VCaP (cell line): ENCODE measurements around the gene FNIP2.

ENCODE experiments used
- H3K27ac ChIP-seq: fragments of 450-650 bp; 2 replicates; pipeline ENCODE4 v1.5.1; 2017
- TF ChIP-seq, protein P1 (sequence below): fragments of 450-650 bp; conservative IDR thresholded peaks from 2 replicates; pipeline ENCODE4 v1.5.1; 2017; ENCODE audit warnings: mild to moderate bottlenecking, moderate library complexity

FNIP2 gene

DNA sequence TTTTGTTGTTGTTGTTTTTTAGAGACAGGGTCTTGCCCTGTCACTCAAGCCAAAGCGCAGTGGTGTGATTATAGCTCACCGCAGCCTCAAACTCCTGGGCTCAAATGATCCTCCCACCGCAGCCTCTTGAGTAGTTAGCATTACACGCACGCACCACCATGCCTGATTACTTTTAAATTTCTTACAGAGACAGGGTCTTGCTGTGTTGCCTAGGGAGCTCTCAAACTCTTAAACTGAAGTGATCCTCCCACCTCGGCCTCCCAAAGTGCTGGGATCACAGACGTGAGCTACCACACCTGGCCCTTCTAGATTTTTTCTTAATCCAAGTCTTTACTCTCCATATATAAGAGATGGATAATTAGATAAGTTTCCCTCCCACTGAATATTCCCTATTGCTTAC, 29.2 kb downstream of the FNIP2 start:
- H3K27ac ChIP-seq: peak overlapping the region; percentile 65; the same call in 1 of the 2 replicates
- TF ChIP-seq, protein P1, sequence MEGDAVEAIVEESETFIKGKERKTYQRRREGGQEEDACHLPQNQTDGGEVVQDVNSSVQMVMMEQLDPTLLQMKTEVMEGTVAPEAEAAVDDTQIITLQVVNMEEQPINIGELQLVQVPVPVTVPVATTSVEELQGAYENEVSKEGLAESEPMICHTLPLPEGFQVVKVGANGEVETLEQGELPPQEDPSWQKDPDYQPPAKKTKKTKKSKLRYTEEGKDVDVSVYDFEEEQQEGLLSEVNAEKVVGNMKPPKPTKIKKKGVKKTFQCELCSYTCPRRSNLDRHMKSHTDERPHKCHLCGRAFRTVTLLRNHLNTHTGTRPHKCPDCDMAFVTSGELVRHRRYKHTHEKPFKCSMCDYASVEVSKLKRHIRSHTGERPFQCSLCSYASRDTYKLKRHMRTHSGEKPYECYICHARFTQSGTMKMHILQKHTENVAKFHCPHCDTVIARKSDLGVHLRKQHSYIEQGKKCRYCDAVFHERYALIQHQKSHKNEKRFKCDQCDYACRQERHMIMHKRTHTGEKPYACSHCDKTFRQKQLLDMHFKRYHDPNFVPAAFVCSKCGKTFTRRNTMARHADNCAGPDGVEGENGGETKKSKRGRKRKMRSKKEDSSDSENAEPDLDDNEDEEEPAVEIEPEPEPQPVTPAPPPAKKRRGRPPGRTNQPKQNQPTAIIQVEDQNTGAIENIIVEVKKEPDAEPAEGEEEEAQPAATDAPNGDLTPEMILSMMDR: no peak

GRCh38 chr4:158799013-158799770, 30.4 kb downstream of the FNIP2 start:
- TF ChIP-seq, protein P1: no peak
- peak overlapping the region; percentile 65; the same call in 1 of the 2 replicates for H3K27ac ChIP-seq

GRCh38 chr4:158799856-158800255, 31.0 kb downstream of the FNIP2 start:
- peak overlapping the region; percentile 65; the same call in 1 of the 2 replicates for H3K27ac ChIP-seq
- TF ChIP-seq, protein P1: no peak

DNA sequence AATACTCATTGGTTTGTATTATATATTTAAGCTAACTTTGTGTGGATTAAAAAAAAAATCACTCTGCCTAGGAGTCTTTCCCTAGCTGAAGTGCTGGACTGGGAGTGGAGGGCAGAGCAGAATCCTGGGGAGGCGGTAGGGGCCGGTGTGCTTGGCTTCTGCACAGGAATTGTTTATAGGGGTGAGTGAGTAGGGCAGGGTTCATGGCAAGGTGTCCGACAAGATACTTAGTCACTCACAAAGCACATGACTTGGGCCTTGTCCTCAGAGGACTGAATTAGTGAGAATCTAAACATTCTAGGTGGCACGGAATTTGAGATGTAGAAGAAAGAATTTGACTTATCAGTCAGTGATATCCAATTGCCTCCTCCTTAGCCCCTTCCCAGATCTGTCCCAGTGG, 32.2 kb downstream of the FNIP2 start:
- TF ChIP-seq, protein P1: no peak
- H3K27ac ChIP-seq: no peak overlapping the region

- TF ChIP-seq, protein P1: no peak
- H3K27ac ChIP-seq: no peak overlapping the region
Observed at GRCh38 chr4:158801677-158802076, 32.9 kb downstream of the FNIP2 start.

DNA sequence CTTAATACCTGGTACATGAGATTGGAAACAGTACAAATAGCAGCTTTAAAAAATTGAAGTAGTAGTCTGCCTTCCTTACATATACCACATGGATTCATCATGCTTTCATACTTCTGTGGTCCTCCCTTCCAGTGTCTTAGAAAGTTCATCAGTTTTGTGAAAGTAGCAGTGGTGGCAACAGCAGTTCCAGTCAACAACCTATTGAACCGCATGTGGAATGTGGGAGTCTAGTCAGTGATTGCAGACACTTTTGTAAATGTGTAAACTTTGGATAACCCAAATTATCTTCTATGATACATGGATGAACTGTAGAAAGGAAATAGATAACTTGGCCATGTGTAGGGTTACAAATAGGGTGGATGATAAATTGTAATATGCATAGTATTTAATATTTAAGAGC, 34.1 kb downstream of the FNIP2 start:
- TF ChIP-seq, protein P1: no peak
- H3K27ac ChIP-seq: no peak overlapping the region

GRCh38 chr4:158805635-158806471, 37.0 kb downstream of the FNIP2 start:
- H3K27ac ChIP-seq: peak overlapping the region; percentile 99

More at GRCh38 chr4:158805635-158806471, 37.0 kb downstream of the FNIP2 start:
- TF ChIP-seq, protein P1: no peak
